ENCODE data around the gene FAM168A. TPM values are rescaled to one million over a fixed set of nuclear protein-coding genes. Genes with fewer than 3 reads are reported as not detected.

Gene FAM168A
- total and polyA plus RNA-seq, 10 of the 15 experiments (the other 5 are each of a cell fraction or from before 2014, with no cell fraction given), result 1.7 to 20.0 (median 10.0) TPM

DNA sequence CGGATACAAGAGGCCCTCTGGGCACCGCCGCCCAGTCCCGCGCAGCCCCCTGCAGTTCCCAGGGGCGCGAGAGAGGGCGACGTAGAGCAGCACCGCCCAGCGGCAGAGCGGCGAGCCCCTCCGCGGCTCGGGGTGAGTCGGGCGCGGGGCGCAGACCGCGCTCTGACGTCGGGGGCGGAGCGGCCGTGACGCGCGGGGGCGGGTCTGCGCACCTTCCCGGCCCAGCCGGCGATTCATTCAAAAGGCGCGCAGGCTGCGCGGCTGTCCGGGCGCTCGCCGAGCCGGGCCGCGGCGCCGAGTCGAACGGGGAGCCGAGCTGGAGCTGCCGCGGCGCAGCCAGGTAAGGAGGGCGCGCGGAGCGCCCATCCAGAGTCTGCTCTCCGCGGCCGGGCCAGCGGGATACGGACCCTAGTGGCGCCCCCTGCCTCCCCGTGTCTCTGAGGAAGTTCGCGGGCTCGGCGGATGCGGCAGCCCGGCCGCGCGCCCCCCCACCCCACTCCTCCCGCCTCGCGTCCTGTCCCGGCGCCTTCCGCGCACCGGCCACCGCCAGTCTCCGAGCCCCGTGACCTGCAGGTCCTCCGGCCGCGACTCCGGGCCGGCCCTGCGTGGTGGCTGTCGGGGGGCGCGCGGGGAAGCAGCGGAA lies 221.6 kb downstream of the FAM168A start, which contains the start of gene RELT (continued):
- TF ChIP-seq, protein P1, sequence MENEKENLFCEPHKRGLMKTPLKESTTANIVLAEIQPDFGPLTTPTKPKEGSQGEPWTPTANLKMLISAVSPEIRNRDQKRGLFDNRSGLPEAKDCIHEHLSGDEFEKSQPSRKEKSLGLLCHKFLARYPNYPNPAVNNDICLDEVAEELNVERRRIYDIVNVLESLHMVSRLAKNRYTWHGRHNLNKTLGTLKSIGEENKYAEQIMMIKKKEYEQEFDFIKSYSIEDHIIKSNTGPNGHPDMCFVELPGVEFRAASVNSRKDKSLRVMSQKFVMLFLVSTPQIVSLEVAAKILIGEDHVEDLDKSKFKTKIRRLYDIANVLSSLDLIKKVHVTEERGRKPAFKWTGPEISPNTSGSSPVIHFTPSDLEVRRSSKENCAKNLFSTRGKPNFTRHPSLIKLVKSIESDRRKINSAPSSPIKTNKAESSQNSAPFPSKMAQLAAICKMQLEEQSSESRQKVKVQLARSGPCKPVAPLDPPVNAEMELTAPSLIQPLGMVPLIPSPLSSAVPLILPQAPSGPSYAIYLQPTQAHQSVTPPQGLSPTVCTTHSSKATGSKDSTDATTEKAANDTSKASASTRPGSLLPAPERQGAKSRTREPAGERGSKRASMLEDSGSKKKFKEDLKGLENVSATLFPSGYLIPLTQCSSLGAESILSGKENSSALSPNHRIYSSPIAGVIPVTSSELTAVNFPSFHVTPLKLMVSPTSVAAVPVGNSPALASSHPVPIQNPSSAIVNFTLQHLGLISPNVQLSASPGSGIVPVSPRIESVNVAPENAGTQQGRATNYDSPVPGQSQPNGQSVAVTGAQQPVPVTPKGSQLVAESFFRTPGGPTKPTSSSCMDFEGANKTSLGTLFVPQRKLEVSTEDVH (IDR thresholded peaks at IDR 0.05; ENCODE audit: low read depth, partially characterized antibody), result no peak
- TF ChIP-seq MEF2A (IDR thresholded peaks at IDR 0.05; ENCODE audit: insufficient read depth, low read depth, low read length) (no peak), YBX1 (IDR thresholded peaks at IDR 0.05) (no peak), RBBP5 (conservative IDR thresholded peaks at IDR 0.05) (no peak), ZZZ3 (IDR thresholded peaks at IDR 0.05; ENCODE audit: control insufficient read depth, insufficient read length, low read depth) (no peak), NFYB (IDR thresholded peaks at IDR 0.05; ENCODE audit: insufficient read depth, low read depth, low read length) (no peak), YY1 (IDR thresholded peaks at IDR 0.05; ENCODE audit: low read depth, low read length) (peak; percentile 77), MXI1 (IDR thresholded peaks at IDR 0.05; ENCODE audit: low read depth, low read length) (peak; percentile 19; the same call in 1 of the 2 replicates), PAX8 (IDR thresholded peaks at IDR 0.05) (no peak), CHD1 (IDR thresholded peaks at IDR 0.05; ENCODE audit: low read depth, low read length) (0 out of 2 replicates have a peak, but pooled peaks have one; percentile 31), NFYA (IDR thresholded peaks at IDR 0.05; ENCODE audit: borderline replicate concordance, low read depth, low read length) (no peak)
- TF ChIP-seq, protein P2, sequence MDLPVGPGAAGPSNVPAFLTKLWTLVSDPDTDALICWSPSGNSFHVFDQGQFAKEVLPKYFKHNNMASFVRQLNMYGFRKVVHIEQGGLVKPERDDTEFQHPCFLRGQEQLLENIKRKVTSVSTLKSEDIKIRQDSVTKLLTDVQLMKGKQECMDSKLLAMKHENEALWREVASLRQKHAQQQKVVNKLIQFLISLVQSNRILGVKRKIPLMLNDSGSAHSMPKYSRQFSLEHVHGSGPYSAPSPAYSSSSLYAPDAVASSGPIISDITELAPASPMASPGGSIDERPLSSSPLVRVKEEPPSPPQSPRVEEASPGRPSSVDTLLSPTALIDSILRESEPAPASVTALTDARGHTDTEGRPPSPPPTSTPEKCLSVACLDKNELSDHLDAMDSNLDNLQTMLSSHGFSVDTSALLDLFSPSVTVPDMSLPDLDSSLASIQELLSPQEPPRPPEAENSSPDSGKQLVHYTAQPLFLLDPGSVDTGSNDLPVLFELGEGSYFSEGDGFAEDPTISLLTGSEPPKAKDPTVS (IDR thresholded peaks at IDR 0.05; ENCODE audit: low read depth, low read length), result no peak
- TF ChIP-seq, protein P3, sequence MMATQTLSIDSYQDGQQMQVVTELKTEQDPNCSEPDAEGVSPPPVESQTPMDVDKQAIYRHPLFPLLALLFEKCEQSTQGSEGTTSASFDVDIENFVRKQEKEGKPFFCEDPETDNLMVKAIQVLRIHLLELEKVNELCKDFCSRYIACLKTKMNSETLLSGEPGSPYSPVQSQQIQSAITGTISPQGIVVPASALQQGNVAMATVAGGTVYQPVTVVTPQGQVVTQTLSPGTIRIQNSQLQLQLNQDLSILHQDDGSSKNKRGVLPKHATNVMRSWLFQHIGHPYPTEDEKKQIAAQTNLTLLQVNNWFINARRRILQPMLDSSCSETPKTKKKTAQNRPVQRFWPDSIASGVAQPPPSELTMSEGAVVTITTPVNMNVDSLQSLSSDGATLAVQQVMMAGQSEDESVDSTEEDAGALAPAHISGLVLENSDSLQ (IDR thresholded peaks at IDR 0.05), result no peak
- TF ChIP-seq, protein P4, sequence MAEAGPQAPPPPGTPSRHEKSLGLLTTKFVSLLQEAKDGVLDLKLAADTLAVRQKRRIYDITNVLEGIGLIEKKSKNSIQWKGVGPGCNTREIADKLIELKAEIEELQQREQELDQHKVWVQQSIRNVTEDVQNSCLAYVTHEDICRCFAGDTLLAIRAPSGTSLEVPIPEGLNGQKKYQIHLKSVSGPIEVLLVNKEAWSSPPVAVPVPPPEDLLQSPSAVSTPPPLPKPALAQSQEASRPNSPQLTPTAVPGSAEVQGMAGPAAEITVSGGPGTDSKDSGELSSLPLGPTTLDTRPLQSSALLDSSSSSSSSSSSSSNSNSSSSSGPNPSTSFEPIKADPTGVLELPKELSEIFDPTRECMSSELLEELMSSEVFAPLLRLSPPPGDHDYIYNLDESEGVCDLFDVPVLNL (IDR thresholded peaks at IDR 0.05; ENCODE audit: low read depth, low read length), result 0 out of 2 replicates have a peak, but pooled peaks have one; percentile 58
- TF ChIP-seq, protein P5, sequence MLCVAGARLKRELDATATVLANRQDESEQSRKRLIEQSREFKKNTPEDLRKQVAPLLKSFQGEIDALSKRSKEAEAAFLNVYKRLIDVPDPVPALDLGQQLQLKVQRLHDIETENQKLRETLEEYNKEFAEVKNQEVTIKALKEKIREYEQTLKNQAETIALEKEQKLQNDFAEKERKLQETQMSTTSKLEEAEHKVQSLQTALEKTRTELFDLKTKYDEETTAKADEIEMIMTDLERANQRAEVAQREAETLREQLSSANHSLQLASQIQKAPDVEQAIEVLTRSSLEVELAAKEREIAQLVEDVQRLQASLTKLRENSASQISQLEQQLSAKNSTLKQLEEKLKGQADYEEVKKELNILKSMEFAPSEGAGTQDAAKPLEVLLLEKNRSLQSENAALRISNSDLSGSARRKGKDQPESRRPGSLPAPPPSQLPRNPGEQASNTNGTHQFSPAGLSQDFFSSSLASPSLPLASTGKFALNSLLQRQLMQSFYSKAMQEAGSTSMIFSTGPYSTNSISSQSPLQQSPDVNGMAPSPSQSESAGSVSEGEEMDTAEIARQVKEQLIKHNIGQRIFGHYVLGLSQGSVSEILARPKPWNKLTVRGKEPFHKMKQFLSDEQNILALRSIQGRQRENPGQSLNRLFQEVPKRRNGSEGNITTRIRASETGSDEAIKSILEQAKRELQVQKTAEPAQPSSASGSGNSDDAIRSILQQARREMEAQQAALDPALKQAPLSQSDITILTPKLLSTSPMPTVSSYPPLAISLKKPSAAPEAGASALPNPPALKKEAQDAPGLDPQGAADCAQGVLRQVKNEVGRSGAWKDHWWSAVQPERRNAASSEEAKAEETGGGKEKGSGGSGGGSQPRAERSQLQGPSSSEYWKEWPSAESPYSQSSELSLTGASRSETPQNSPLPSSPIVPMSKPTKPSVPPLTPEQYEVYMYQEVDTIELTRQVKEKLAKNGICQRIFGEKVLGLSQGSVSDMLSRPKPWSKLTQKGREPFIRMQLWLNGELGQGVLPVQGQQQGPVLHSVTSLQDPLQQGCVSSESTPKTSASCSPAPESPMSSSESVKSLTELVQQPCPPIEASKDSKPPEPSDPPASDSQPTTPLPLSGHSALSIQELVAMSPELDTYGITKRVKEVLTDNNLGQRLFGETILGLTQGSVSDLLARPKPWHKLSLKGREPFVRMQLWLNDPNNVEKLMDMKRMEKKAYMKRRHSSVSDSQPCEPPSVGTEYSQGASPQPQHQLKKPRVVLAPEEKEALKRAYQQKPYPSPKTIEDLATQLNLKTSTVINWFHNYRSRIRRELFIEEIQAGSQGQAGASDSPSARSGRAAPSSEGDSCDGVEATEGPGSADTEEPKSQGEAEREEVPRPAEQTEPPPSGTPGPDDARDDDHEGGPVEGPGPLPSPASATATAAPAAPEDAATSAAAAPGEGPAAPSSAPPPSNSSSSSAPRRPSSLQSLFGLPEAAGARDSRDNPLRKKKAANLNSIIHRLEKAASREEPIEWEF (IDR thresholded peaks at IDR 0.05; ENCODE audit: insufficient replicate concordance, low read depth, low read length), result no peak
- TF ChIP-seq, protein P6, sequence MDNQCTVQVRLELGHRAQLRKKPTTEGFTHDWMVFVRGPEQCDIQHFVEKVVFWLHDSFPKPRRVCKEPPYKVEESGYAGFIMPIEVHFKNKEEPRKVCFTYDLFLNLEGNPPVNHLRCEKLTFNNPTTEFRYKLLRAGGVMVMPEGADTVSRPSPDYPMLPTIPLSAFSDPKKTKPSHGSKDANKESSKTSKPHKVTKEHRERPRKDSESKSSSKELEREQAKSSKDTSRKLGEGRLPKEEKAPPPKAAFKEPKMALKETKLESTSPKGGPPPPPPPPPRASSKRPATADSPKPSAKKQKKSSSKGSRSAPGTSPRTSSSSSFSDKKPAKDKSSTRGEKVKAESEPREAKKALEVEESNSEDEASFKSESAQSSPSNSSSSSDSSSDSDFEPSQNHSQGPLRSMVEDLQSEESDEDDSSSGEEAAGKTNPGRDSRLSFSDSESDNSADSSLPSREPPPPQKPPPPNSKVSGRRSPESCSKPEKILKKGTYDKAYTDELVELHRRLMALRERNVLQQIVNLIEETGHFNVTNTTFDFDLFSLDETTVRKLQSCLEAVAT (IDR thresholded peaks at IDR 0.05), result no peak
